GM19372 (cell line): ENCODE results near the gene GGA3.
"Not testable (repeated sequence)": the region's sequence is repeated elsewhere in the genome, so short reads cannot be mapped to it uniquely, and the experiment has no call there.

ENCODE experiments used
- ATAC-seq: cut with Tn5 transposase; IDR thresholded peaks from one replicate; pipeline ENCODE4 v1.9.1; 2021; ENCODE audit warnings: mild to moderate bottlenecking, low read depth, moderate library complexity; ENCODE audit not compliant: unreplicated experiment

Gene GGA3, protein sequence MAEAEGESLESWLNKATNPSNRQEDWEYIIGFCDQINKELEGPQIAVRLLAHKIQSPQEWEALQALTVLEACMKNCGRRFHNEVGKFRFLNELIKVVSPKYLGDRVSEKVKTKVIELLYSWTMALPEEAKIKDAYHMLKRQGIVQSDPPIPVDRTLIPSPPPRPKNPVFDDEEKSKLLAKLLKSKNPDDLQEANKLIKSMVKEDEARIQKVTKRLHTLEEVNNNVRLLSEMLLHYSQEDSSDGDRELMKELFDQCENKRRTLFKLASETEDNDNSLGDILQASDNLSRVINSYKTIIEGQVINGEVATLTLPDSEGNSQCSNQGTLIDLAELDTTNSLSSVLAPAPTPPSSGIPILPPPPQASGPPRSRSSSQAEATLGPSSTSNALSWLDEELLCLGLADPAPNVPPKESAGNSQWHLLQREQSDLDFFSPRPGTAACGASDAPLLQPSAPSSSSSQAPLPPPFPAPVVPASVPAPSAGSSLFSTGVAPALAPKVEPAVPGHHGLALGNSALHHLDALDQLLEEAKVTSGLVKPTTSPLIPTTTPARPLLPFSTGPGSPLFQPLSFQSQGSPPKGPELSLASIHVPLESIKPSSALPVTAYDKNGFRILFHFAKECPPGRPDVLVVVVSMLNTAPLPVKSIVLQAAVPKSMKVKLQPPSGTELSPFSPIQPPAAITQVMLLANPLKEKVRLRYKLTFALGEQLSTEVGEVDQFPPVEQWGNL

DNA sequence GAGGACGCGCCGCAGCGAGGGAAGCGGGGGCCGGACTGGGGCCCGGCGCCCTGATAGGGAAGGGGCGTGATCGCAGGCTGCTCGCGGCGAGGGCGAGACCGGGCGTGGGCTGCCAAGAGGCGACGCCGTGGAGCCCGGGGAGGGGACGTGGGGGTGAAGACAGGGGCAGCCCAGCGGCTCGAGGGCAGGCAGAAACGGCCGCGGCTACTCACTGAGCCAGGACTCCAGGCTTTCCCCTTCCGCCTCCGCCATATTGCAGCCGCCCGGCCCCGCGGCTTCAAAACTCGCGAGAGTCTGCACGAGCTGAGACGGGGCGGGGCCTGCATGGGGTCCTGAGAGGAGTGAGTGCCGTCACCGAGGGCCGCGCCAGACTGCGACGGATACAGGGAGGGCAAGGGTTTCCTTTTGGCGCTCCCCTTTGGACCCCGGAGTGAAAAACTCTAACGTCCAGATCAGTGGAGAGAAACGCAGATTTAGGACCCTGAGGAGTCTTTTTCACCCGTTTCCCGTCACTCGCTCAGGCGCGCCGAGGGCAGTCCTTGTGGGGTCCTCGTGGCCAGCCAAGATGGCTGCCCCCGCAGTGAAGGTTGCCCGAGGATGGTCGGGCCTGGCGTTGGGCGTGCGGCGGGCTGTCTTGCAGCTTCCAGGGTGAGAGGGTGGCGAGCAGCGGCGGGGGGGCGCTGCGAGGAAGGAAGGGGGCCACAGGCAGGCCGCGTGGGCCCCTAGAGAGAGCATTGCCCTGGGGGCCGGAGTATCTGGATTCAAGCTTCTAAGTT is at the start of gene GGA3, which contains the start of gene MRPS7:
Gene GGA3 (minus strand): TSS at position 271 of the 776 bp plus-strand sequence. CDS start 19 bp downstream, at position 252.
Gene MRPS7 (plus strand): TSS at position 544 of the 776 bp plus-strand sequence. CDS start 22 bp downstream, at position 566.
- peak; percentile 87 for ATAC-seq

DNA sequence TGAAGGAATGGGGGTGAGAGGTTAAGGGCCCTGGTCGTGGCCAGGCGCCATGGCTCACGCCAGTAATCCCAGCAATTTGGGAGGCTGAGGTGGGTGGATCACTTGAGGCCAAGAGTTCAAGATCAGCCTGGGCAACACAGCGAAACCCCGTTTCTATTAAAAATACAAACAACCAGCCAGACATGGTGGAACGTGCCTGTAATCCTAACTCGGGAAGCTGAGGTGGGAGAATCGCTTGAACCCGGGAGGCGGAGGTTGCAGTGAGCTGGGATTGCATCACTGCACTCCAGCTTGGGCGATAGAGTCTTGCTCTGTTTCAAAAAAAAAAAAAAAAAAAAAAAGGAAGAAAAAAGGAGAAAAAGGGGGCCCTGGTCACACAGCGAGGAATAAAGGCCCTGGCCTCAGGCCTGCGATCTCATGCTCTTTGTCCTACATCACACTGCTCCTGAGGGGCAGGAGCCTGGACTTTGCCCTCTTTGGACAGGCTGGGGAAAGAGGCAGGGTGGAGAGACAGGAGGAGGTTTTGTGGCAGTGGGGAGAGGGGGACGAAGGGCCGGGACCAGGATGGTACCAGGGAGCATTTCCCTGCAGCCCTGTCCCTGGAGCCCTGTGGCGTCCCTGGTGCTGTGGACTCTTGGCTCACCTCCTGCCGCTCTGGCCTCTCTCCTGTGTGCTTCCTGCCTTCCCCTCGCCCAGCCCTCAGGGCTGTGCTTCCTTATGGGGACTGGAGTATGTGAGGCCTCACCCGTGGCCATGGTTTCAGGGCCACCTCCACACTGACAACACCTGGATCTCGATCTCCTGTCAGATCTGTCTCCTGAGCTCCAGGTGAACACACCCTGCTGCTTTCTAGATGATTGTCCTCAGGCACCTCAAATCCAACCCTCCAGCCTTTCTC is 47.6 kb upstream of the GGA3 start:
- no peak for ATAC-seq

DNA sequence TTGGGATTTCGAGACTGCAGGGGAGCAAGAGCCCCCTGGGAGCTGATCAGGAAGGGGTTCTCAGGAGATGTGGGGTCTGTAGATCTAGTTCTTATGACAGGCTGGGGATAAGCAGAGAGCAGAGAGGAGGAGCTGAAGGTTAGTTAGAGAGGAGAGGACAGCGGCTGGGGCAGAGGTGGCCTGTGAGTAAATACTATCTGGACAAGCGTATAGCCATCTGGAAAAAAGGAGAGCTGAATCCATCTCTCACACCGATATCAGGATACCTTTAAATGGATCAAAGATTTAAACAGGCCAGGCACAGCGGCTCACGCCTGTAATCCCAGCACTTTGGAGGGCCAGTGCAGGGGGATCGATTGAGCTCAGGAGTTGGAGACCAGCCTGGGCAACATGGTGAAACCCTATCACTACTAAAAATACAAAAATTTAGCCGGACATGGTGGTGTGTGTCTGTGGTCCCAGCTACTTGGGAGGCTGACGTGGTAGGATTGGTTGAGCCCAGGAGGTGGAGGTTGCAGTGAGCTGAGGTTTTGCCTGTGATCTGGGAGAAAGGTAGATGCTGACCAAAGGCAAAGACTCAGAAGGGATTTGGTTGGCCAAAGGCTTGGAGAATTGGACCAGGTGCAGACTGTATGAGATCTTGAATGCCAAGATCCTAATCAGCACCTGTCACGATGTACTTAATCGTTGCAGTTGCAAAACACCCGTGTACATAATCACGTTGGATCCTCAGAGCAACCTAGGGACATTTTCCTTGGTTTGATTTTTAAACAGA is 46.7 kb upstream of the GGA3 start:
- ATAC-seq: no peak

DNA sequence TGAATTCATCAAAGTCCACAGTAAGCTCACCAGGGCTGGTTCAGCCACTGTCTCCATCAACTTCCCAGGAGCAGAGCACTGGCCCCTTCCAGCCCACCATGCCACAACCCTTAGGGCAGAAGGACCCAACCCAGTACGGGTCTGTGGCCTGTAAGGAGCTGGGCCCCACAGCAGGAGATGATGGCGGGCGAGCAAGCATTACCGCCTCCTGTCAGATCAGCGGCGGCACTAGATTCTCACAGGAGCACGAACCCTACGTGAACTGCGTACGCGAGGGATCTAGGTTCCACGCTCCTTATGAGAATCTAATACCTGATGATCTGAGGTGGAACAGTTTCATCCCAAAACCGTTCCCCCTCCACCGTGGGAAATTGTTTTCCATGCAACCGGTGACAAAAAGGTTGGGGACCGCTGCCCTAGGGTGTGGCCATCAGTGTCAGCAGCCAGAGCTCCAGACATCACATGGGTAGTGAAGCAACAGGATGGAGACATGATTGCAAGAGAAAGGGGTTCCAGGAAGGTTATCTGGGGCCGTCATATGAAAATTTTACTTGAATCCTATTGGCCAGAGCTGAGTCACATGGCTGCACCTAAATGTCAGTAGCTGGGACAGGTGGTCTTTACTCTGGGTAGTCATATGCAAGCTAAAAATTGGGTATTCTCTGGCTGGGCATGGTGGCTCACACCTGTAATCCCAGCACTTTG is 40.2 kb upstream of the GGA3 start:
- ATAC-seq: no peak

DNA sequence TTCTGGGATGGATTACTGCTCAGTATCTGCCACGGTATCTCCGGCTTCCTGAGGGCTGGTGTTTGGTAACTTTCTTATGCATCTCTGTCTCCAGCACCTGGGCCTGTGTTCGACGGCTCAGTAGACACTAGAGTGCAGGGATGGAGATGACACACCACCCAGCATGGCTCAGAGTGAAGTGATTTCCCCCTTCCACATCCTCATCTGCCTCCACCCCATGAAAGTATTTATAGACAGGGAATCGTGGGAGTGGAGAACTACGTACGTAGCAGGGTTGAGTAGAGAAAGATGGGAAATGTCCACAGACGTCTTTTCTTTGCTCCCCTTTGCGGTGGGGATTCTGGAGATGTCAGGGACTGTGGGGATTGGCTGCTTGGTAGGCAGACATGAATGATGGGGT is 39.6 kb upstream of the GGA3 start:
- ATAC-seq: no peak

- no peak for ATAC-seq
Observed at GRCh38 chr17:75300280-75300679, 38.9 kb upstream of the GGA3 start.

DNA sequence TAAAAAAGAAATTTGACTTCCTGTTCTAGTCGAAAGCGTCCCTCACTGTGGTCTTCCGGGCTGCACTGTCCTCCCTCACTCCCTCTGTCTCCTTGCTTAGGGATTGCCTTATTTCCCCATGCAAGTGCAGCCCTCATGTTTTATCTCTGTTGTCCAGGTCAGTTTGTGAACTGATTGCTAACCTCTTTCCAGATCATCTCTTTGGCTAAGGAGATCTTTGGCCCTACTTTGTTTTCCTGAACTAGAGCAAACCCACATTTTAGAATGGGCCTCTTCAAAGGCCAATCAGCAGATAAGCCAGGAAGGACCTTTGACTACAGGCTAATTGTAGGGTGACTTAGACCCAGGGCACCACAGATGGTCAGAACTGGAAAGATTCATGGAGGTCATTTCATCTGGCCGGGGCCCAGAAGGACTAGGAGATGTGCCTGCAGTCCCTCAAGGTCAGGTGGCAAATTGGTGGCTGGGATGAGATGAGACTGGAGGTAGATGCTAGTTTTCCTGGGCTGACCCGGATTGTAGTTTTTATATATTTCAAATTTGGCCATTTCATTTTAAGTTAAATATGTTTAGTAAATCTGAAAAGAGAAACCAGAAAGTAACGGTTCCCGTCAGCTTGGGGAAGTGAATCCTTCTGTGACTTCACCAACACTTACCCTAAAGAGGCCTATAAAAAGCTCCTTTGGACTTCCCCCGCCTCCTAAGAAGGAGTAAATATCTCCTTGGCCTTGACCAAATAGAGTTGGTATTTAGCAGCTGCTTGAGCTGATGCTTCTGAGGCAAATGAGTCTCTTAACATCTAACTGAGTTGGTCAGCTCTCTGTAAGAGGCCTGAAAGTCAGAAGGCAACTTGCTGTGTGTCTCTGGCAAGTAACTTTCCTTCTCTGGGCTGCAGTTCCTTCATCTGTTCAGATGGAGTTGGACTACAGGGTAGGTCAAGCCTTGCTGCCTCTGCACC is 34.1 kb upstream of the GGA3 start:
- ATAC-seq: peak; percentile 65

DNA sequence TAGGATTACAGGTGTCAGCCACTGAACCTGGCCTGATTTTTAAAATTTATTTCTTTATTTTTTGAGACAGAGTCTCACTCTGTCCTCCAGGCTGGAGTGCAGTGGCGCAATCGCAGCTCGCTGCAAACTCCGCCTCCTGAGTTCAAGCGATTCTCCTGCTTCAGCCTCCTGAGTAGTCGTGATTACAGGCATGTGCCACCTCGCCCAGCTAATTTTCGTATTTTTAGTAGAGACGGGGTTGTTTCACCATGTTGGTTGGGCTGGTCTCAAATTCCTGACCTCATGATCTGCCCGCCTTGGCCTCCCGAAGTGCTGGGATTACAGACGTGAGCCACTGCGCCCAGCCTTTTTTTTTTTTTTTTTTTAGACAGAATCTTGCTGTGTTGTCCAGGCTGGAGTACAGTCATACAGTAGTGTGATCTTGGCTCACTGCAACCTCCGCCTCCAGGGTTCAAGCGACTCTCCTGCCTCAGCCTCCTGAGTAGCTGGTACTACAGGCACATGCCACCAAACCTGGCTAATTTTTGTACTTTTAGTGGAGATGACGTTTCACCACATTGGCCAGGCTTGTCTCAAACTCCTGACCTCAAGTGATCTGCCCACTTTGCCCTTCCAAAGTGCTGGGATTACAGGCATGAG is 31.5 kb upstream of the GGA3 start:
- ATAC-seq: not testable (repeated sequence)

- ATAC-seq: peak; percentile 5
Observed at GRCh38 chr17:75289832-75290337, 28.5 kb upstream of the GGA3 start.

DNA sequence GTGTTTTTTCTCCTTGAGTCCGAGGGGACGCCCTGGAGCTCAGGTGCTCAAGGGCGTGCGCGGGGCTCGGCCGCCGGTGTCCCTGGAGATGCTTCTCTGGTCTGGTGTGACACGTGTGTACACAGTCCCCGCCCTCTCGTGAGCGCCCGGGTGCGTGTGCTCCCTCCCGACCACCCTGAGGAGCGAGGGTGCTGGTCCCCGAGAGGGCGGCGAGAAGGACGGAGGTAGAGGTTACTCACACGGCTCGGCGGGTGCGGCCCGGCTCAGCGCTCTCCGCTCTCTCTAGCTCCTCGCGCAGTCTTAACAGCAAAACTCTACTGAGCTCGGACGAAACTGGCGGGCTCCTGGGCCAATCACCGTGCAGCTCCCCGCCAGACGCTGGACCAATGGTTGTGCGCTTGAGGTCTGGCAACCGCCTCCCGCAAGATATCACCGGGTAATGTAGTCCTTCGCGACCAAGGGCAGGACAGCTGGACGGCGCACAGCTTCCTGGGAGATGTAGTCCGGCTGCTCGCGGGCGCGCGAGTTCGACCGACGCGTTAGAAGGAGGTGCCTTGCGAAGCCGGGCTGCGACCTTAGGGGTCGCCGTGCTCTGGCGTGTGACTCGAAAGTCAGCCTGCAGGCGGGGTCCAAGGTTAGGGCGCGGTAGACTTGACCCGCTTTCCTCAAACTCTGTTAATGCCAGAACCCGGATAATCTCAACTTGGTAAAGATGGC is 27.9 kb upstream of the GGA3 start, which contains the start of gene SLC25A19:
Gene SLC25A19 (minus strand): TSS at position 319 of the 717 bp plus-strand sequence. CDS start 2,669 bp downstream, outside the sequence.
- ATAC-seq: peak; percentile 89

DNA sequence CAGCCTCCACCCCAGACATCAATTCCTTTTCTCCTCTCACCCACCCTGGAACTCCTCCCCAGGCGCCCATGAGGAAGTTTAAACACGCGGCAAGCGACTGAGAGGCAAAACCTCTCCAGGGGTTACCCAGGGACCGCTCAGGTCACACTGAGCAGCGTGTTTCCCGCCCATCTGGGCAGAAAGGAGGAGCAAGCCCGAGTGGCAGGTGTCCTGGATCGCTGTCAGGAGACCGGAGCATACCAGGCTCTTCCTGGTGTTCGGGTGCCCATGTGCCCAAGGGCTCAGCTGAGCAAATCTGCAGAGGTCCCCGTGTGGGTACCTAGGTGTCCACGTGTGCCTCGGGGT is 27.3 kb upstream of the GGA3 start:
- ATAC-seq: peak; percentile 7

GRCh38 chr17:75288359-75288758 is 27.0 kb upstream of the GGA3 start:
- no peak for ATAC-seq

- ATAC-seq: no peak
Observed at GRCh38 chr17:75287221-75287620, 25.8 kb upstream of the GGA3 start.

GRCh38 chr17:75285123-75285522 is 23.7 kb upstream of the GGA3 start:
- no peak for ATAC-seq

DNA sequence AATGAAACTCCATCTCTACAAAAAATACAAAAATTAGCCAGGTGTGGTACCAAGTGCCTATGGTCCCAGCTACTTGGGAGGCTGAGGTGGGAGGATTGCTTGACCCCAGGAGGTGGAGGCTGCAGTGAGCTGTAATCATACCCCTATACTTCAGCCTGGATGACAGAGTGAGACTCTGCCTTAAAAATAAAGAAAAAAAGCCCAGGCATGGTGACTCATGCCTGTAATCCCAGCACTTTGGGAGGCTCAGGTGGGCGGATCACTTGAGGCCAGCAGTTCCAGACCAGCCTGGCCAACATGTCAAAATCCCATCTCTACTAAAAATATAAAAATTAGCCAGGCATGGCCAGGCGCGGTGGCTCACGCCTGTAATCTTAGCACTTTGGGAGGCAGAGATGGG is 18.8 kb upstream of the GGA3 start:
- not testable (repeated sequence) for ATAC-seq

GRCh38 chr17:75277664-75278071 is 16.3 kb upstream of the GGA3 start:
- ATAC-seq: no peak
